Left lobe of liver (tissue), 2 donors: ENCODE data around the gene DYNC2H1. TPM values are rescaled to one million over a fixed set of nuclear protein-coding genes. Genes with fewer than 3 reads are reported as not detected.

Experiments
- ATAC-seq: fragments of 200-7000 bp; cut with Tn5 transposase; one replicate; pipeline ENCODE4 v1.9.1; 2020; ENCODE audit warnings: mild to moderate bottlenecking, moderate library complexity
- DNase-seq: peaks from one replicate; pipeline ENCODE4 v3.0.0-alpha.2; 2020; ENCODE audit warnings: low spot score
- total RNA-seq: library from RNA; stranded (reverse); gene quantifications from one replicate; pipeline ENCODE4 v1.2.1, GENCODE V29; 2021
- donor health status: DM: no; HTN: no; CAD: no; lungs with moderate emphysema.
- donor health status: DM: no; HTN: yes; CAD: no.

Gene DYNC2H1
- total RNA-seq: 1.6 TPM

- DNase-seq (peak; percentile 84), ATAC-seq (peak; percentile 100)
Measured at GRCh38 chr11:103108933-103109817, at the start of gene DYNC2H1. DYNC2H1 (plus strand) TSS chr11:103109426; CDS start chr11:103109575, 149 bp downstream.

- DNase-seq: no peak
- ATAC-seq: no peak
Measured at GRCh38 chr11:103061656-103062055, 47.6 kb upstream of the DYNC2H1 start.

DNA sequence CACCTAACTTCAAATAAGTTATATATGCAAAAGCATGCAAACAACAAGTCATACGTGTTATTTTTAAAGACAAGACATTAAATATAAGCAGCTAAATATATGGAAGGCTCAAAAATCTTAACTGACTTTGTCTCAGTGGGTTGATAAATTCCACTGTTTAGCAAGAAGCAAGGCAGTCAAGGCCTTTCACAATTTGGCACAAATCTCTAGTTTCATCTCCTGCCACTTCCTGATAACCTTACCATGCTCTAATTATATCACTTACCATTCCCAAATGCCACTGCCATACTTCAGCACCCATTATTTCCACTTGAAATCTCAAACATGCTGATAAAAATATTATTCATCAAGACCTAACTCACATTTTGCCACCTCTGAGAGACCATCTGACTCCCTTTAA lies 42.1 kb upstream of the DYNC2H1 start:
- DNase-seq: no peak
- ATAC-seq: peak; percentile 48

DNA sequence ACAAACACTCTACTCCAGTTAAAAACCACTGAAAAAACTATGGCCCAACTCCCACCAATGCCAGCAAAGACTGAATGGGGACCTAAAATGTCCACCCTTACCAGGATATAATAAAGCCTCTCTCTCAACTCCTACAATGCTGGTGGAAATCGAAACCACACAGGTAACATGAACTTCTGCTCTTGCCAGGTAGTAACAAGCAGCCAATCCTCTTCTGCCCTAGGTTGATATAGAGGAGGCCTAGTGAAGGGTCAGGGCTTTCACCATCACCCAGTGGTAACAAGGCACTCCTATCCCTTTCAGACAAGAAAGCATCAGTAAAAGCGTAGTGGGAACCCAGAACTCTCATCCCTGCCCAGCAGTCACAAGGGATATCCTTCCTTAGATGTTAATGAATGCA lies 39.9 kb upstream of the DYNC2H1 start:
- DNase-seq (no peak), ATAC-seq (peak; percentile 36)

DNA sequence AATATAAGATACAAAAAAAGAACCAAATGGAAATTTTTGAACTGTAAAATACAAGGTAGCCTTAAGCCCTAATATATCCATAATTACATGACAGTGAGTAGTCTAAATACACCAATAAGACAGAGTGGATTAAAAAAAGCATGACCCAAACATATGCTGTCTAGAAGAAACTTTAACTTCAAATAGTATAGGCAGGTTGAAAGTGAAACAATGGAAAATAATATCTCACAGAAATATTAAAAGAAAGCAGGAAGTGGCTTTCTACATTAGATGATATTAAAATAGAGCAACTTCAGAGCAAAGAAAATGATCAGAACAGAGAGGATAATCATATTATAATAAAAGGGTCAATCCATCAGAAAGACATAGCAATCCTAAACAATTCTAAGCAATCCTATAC lies 39.1 kb upstream of the DYNC2H1 start:
- DNase-seq: no peak
- ATAC-seq: no peak

- DNase-seq (no peak), ATAC-seq (no peak)
Measured at GRCh38 chr11:103071008-103071407, 38.2 kb upstream of the DYNC2H1 start.

DNA sequence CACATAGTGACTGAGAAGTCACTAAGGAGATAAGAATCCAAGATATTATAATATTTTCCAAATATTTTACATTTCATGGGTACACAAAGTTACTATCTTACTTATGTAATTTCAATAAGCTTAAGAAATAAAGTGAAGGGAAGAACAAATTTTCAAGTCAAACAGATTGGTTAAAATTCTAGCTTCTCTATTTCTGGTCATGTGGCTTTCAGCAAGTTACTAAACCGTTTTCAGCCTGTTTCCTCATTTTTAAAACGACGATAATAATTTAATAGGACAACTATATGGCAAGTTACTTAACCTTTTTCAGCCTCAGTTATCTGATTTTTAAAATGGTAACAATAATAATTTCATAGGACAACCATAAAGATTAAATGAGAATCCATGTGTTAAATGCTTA lies 32.9 kb upstream of the DYNC2H1 start:
- DNase-seq: no peak
- no peak for ATAC-seq

- no peak for ATAC-seq
- DNase-seq: no peak
Measured at GRCh38 chr11:103077554-103077953, 31.7 kb upstream of the DYNC2H1 start.

DNA sequence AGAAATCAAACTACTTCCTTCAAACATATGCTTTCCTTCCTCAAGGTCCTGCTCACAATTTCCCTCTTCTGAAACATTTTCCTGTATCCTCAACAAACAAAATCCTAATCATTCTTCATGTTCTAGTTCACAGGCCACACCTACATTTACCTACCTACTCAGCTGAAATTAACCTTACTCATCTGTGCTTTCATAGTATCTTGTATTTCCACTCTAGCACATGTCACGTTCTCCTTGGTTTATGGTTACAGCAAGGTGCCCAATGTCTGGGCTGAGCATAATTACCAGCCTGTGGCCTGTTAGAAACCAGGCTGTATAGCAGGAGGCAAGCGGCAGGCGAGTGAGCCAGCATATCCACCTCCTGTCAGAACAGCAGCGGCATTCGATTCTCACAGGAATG lies 30.5 kb upstream of the DYNC2H1 start:
- DNase-seq: no peak
- no peak for ATAC-seq

GRCh38 chr11:103079833-103080232 lies 29.4 kb upstream of the DYNC2H1 start:
- ATAC-seq (no peak), DNase-seq (no peak)

DNA sequence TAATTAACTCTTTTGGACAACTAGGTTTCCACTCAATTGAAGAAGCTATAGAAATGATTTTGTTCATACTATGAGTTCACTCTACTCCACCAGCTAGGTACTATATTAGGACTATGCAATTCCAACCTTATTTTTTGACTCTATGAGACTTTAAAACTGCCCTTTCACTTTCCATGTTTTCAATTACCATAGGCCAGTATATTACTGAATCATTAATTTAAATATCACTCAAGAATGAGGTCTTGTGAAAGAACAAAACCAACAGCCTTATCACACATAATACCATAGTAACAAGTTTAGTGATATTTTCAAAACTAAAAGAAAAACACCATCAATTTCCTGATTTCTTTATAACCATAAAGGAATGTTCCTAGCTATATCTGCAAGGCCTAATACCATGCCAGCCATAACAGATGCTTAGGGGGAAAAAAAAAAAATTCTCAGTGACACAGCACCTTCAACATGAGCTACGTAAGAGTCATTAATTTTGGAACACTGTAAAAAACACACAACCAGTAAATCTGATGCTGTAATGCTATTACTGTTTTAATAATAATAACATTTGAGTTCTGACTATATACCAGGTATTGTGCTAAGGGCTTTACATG lies 23.4 kb upstream of the DYNC2H1 start:
- no peak for ATAC-seq
- no peak for DNase-seq

DNA sequence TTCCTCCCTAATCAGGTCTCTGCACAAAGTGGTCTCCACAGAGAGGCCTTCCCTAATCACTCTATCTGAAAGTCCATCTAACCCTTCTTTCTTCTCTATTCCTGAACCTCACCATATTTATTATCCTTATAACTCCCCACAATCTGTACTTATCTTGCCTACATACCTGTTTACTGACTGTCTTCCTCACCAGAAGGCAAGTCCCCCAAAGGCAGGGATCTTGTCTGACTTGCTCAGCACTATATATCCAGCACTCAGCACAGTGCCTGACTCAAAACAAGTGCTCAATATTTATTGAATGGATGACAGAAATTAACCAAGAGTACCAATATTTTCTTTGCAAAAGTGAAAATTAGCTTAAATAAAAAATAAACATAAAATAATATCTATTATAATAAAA lies 22.8 kb upstream of the DYNC2H1 start:
- ATAC-seq (no peak), DNase-seq (no peak)

DNA sequence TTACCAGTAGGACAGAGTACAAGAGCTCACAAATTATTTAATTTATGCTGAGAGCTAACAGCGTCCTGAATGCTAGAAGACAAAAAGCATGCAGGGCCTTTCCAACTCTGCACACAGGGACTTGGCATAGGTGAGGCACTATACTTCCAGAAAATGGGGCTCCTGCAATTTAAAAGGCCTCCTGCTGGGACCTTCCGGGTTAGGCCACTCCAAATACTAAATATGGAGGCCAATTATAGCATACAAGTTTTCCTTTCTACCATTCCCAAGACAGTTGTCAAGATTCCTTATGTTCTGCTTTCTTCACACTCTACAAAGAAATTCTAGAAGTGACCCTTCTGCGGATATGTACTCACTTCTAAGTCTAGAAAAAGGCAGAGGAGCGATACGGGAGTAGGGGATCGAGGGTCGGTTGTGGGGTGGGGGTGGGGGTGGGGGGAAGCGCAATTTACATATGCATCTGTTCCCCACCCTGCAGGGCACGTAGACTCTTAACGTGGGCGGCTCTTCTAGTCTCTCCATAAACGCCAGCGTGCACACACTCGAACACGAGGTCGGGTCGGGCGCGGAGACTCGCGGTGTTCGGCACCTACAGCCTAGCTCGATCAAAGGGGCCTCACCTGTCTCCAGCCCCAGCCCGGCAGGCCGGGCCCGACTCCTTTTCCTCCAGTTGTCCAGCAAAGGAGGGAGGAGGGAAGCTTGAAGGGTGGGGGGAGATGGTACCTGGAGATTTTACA lies 18.0 kb upstream of the DYNC2H1 start:
- ATAC-seq (peak; percentile 70), DNase-seq (peak; percentile 56)

DNA sequence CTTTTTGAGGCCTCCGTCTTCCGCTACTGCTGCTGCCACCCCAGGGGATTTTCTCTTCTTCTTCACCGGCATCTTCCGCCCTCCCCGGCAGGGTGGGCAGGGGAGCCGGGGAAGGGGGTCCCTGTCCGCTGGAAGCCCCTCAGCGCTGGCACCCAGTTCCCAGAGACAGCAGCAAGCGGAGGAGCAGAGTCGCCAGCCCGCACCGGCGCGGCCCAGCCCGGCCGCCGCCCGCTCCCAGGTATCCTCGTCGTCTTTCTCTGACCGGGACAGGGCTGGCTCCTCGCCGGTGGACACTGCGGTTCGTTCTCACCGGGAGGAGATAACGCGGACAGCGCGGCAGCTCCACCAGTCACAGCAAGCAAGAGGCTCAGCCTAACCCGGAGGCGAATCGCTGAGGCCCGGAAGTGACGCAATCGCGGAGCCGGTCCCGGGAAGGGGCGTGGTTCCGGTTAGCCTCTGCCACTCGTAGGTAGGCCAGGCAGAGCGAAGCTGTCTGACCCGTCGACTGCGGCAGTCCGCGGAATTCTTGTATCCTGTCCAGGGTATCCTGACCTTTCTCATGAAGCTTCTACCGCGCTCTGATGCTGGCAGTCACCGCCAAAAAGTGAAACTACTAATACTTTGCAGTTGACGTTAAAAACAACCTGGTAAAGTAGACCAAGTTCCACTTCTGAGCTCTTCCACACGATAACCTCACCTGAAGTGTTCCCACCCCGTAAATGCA lies 17.3 kb upstream of the DYNC2H1 start, which contains the start of gene DCUN1D5:
Gene DCUN1D5 (minus strand): TSS at position 360 of the 724 bp plus-strand sequence. CDS start 288 bp downstream, at position 72.
- DNase-seq: peak; percentile 98
- ATAC-seq: peak; percentile 99

DNA sequence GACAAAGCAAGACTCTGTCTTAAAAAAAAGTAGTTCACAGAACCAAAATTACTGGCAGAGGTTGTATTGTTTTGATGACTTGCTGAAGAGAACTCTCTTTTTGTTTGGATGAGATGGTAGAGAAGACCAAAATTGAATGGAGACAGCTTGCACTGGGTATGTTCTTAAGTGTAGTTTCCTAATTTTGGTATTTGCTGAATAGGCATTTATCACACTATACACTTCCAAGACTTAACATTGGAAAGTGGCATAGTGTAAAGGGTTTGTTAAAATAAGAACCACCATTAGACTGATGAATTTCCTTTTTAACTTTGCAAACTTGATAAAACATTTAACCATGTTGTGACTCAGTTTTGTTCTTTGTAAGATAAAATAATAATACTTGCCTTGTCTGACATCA lies 11.9 kb upstream of the DYNC2H1 start:
- ATAC-seq (no peak), DNase-seq (no peak)

- DNase-seq: no peak
Measured at GRCh38 chr11:103109818-103110388, 677 bp downstream of the DYNC2H1 start.

DNA sequence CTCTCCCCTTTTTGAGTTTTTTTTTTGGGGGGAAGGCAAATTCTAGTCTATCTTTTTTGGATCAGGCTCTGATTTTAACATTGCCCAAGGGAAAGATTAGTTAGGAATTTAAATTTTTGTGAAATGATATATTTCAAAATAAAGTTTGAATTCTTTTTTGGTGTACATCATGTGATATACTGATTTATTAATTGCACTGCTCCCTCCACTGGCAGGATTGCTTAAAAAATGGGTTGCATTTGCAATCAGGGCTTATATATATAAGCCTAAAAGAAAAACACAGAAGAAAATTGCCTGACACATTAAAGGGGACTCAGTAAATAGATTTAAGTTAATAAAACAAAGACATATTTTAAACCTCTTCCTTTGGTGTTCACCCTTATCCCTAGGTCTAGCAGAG lies 1.2 kb downstream of the DYNC2H1 start:
- DNase-seq (no peak), ATAC-seq (no peak)

More at GRCh38 chr11:103109818-103110388, 677 bp downstream of the DYNC2H1 start:
- no peak for ATAC-seq

GRCh38 chr11:103111400-103111799 lies 2.2 kb downstream of the DYNC2H1 start:
- DNase-seq (no peak), ATAC-seq (no peak)

GRCh38 chr11:103112364-103112763 lies 3.1 kb downstream of the DYNC2H1 start:
- ATAC-seq: no peak
- DNase-seq: no peak

- DNase-seq: no peak
- no peak for ATAC-seq
Measured at GRCh38 chr11:103114836-103115235, 5.6 kb downstream of the DYNC2H1 start.
